NCI-H446 treated with DMSO at 0.1 percent for 48 hours (cell line): ENCODE results near the gene NCKIPSD.
"Not testable (repeated sequence)": the region's sequence is repeated elsewhere in the genome, so short reads cannot be mapped to it uniquely, and the experiment has no call there.

ENCODE experiments used
- DNase-seq: peaks from one replicate; lab custom pipeline; 2025; lab: John Stamatoyannopoulos, UW

Gene NCKIPSD

GRCh38 chr3:48685603-48686511, at the start of gene NCKIPSD:
TSS of gene NCKIPSD (minus strand) at chr3:48685915. CDS start at chr3:48685807, 108 bp downstream.
- DNase-seq, result peak; percentile 26

GRCh38 chr3:48735075-48735767, 49.5 kb upstream of the NCKIPSD start:
- DNase-seq, result not testable (repeated sequence)

- not testable (repeated sequence) for DNase-seq
Observed at GRCh38 chr3:48734541-48734940, 48.8 kb upstream of the NCKIPSD start.

- not testable (repeated sequence) for DNase-seq
Observed at GRCh38 chr3:48733752-48734518, 48.2 kb upstream of the NCKIPSD start.

GRCh38 chr3:48727511-48727910, 41.8 kb upstream of the NCKIPSD start:
- DNase-seq, result no peak

- not testable (repeated sequence) for DNase-seq
Observed at GRCh38 chr3:48725185-48725855, 39.6 kb upstream of the NCKIPSD start.

GRCh38 chr3:48723725-48724124, 38.0 kb upstream of the NCKIPSD start:
- no peak for DNase-seq

- DNase-seq, result not testable (repeated sequence)
Observed at GRCh38 chr3:48723293-48723692, 37.6 kb upstream of the NCKIPSD start.

GRCh38 chr3:48716982-48717746, 31.4 kb upstream of the NCKIPSD start, which contains the start of gene IP6K2:
TSS of gene IP6K2 (minus strand) at chr3:48717221. CDS start at chr3:48695291, 21,930 bp downstream.
- peak; percentile 87 for DNase-seq

GRCh38 chr3:48716508-48716981, 30.8 kb upstream of the NCKIPSD start:
- no peak for DNase-seq

GRCh38 chr3:48715174-48715800, 29.6 kb upstream of the NCKIPSD start:
- DNase-seq, result no peak

GRCh38 chr3:48711727-48712126, 26.0 kb upstream of the NCKIPSD start:
- DNase-seq, result no peak

- peak; percentile 34 for DNase-seq
Observed at GRCh38 chr3:48709051-48709461, 23.3 kb upstream of the NCKIPSD start.

GRCh38 chr3:48708481-48708889, 22.8 kb upstream of the NCKIPSD start:
- DNase-seq, result no peak

- no peak for DNase-seq
Observed at GRCh38 chr3:48707157-48707556, 21.4 kb upstream of the NCKIPSD start.

GRCh38 chr3:48702320-48702920, 16.7 kb upstream of the NCKIPSD start:
- DNase-seq, result no peak

- DNase-seq, result no peak
Observed at GRCh38 chr3:48700731-48701405, 15.2 kb upstream of the NCKIPSD start.

- DNase-seq, result no peak
Observed at GRCh38 chr3:48698891-48699290, 13.2 kb upstream of the NCKIPSD start.

GRCh38 chr3:48697952-48698351, 12.2 kb upstream of the NCKIPSD start:
- DNase-seq, result no peak
